ENCODE data around the gene PTOV1. TPM values are rescaled to one million over a fixed set of nuclear protein-coding genes. Genes with fewer than 3 reads are reported as not detected.

PTOV1 gene
- total and polyA plus RNA-seq, 4 donors = 38.0 to 52.3 (median 41.3) TPM

GRCh38 chr19:49820125-49820524 lies 30.8 kb upstream of the PTOV1 start:
- H3K9ac ChIP-seq (ENCODE audit: low read depth in 1 of 2, low read length in 2 of 2) = no peak overlapping the region
- no peaks in the 10 kb centered on the region for H3K9me3 ChIP-seq (ENCODE audit: control insufficient read depth in 4 of 4, low read length in 3 of 4)
- H3K4me3 ChIP-seq (ENCODE audit: low read depth in 1 of 3, low read length in 3 of 3) = no peak overlapping the region
- no peak overlapping the region for H3K27ac ChIP-seq (ENCODE audit: low read depth in 1 of 2, low read length in 2 of 2)
- peaks cover 0 to 9% (median 5%) of the 10 kb centered on the region in 4 donors for H3K36me3 ChIP-seq (ENCODE audit: control insufficient read depth in 4 of 4, insufficient read depth in 3 of 4, low read depth in 1 of 4, low read length in 3 of 4)
- DNase-seq (ENCODE audit: low spot score) = peak; percentile 53
- H3K27me3 ChIP-seq (ENCODE audit: control insufficient read depth in 4 of 4, insufficient read depth in 4 of 4, low read length in 3 of 4) = no peaks in the 10 kb centered on the region
- H3K4me1 ChIP-seq (ENCODE audit: control insufficient read depth in 4 of 4, insufficient read depth in 4 of 4, low read length in 3 of 4) = peaks cover 5 to 20% (median 14%) of the 10 kb centered on the region in 4 donors
- TF ChIP-seq HNF4A (conservative IDR thresholded peaks at IDR 0.05) = no peak
- no peak for TF ChIP-seq RAD21 (IDR thresholded peaks at IDR 0.05)
- TF ChIP-seq SP1 (IDR thresholded peaks at IDR 0.05) = no peak
- WGBS = 86% methylated on average over 10 of the region's 10 CpGs

GRCh38 chr19:49823472-49823871 lies 27.5 kb upstream of the PTOV1 start:
- WGBS = 93% methylated on average over 12 of the region's 12 CpGs
- no peaks in the 10 kb centered on the region for H3K27me3 ChIP-seq (ENCODE audit: control insufficient read depth in 4 of 4, insufficient read depth in 4 of 4, low read length in 3 of 4)
- H3K36me3 ChIP-seq (ENCODE audit: control insufficient read depth in 4 of 4, insufficient read depth in 3 of 4, low read depth in 1 of 4, low read length in 3 of 4) = peaks cover 0 to 17% (median 6%) of the 10 kb centered on the region in 4 donors
- no peaks in the 10 kb centered on the region for H3K9me3 ChIP-seq (ENCODE audit: control insufficient read depth in 4 of 4, low read length in 3 of 4)
- no peak overlapping the region for H3K4me3 ChIP-seq (ENCODE audit: low read depth in 1 of 3, low read length in 3 of 3)
- DNase-seq (ENCODE audit: low spot score) = no peak
- no peak overlapping the region for H3K9ac ChIP-seq (ENCODE audit: low read depth in 1 of 2, low read length in 2 of 2)
- TF ChIP-seq RAD21 (IDR thresholded peaks at IDR 0.05) (no peak), HNF4G (IDR thresholded peaks at IDR 0.05) (no peak), NR2F2 (IDR thresholded peaks at IDR 0.05) (no peak), REST (IDR thresholded peaks at IDR 0.05) (no peak), FOXA1 (IDR thresholded peaks at IDR 0.05) (no peak), RXRA (IDR thresholded peaks at IDR 0.05) (no peak), HNF4A (conservative IDR thresholded peaks at IDR 0.05) (no peak), EGR1 (IDR thresholded peaks at IDR 0.05; ENCODE audit: low read depth in 2 of 2) (no peak), FOXA2 (IDR thresholded peaks at IDR 0.05) (no peak), GABPA (IDR thresholded peaks at IDR 0.05 in 1 of 2, conservative IDR thresholded peaks at IDR 0.05 in 1 of 2) (no peak), CTCF (IDR thresholded peaks at IDR 0.05; ENCODE audit: low read depth, low read length, missing input control) (no peak), MAX (IDR thresholded peaks at IDR 0.05) (no peak), TAF1 (conservative IDR thresholded peaks at IDR 0.05) (no peak), ZBTB33 (IDR thresholded peaks at IDR 0.05) (no peak), SP1 (IDR thresholded peaks at IDR 0.05) (no peak), JUND (IDR thresholded peaks at IDR 0.05) (no peak), YY1 (IDR thresholded peaks at IDR 0.05) (no peak), ATF3 (IDR thresholded peaks at IDR 0.05) (no peak)
- no peak overlapping the region for H3K27ac ChIP-seq (ENCODE audit: low read depth in 1 of 2, low read length in 2 of 2)
- H3K4me1 ChIP-seq (ENCODE audit: control insufficient read depth in 4 of 4, insufficient read depth in 4 of 4, low read length in 3 of 4) = peaks cover 5 to 11% (median 9%) of the 10 kb centered on the region in 4 donors
